GM19463 (cell line): ENCODE data around the gene DNM3.

Experiments used
- ATAC-seq: cut with Tn5 transposase; IDR thresholded peaks from one replicate; pipeline ENCODE4 v1.9.1; 2021; ENCODE audit warnings: mild to moderate bottlenecking, moderate library complexity; ENCODE audit not compliant: unreplicated experiment

The DNM3 gene

DNA sequence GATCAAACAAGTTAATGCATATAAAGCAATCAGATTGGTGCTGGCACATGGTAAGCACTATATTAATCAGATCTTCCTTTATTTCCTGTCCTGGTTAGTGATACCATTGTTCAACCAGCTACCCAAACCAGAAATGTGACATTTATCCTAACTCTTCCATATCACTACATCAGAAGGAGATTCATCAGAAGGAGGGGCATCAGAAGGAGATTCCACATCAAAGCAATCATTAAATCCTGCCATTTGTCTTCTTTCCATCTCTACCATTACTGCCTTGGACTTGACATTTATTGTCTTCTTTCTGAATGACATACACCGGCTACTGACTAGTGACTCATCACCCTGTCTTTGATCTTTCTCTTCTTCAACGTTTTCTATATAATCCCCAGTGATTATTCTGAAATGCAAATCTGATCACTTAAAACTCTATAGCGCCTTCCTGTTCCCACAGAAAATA is 75.0 kb downstream of the DNM3 start:
- ATAC-seq = no peak

DNA sequence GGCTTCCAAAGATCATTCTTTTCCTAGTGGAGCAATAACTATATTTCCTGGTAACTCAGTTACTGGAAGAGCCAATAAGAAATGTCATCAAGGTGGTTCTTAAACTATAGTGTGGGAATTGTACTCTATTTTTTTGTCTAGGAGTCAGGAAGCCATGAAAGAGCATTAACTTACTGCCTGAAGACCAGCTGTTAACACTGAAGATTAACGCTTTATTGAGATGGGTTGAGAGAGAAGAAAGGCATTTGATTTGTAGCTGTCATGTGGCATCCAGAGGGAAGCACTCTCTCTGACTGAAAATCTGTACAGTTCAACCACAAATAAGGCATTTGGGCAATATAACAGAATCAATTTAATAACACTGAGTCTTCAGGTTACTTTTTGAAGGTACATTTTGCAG is 76.0 kb downstream of the DNM3 start:
- ATAC-seq = no peak

DNA sequence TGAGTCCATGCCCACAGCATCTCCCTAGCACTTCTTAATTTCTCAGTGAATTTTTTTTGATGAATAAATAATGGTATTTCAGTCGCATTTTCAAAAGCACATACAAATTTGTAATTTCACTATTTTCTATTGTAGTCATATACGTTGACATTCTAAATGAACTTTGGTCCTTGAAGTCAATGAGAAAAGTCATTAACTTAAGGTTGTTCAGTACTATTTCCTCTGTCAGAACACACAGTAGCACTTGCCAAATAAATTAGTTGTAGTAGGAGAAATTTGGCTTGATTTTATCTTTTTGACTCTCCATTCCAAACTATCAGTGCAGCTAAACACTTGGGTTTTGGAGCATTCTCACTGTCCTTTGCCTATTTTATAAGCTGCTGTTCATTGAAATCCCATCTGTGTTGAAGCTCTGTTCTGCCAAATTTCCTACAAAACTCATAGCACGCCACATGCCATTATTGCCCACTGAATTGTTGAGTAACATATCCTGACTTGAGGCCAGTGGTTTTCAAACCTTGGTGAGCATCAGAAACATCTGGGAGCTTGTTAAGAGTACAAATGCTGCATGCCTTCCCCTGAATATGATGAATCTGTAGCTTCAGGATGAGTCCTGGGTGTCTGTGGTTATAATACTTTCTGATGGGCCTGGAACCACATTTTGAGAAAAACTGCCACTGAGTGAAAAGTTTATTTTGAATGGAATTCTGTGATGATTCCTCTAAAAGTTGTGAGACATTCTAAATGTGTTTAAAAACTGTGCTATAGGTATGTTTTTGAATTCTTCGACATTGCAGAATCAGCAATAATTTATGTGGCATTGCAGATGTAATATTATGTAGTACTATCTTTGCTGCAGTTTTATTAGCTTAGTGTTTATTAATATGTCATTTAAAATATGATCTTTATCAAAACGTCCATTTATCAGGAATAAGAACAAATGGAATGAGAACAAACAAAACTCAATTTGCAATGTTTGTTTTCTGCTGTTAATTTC is 78.9 kb downstream of the DNM3 start:
- ATAC-seq = no peak

DNA sequence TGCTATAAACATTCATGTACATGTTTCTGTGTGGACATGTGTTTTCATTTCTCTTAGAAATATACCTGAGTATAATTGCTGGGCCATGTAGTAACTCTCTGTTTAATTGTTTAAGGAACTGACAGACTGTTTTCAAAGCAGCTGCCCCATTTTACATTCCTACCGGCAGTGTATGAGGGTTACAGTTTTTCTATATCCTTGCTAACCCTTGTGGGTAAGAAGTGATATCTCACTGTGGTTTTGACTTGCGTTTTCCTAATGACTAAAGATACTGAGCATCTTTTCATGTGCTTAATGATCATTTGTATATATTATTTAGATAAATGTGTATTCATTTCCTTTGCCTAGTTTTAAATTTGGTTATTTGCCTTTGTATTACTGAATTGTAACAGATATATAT is 81.7 kb downstream of the DNM3 start:
- no peak for ATAC-seq

DNA sequence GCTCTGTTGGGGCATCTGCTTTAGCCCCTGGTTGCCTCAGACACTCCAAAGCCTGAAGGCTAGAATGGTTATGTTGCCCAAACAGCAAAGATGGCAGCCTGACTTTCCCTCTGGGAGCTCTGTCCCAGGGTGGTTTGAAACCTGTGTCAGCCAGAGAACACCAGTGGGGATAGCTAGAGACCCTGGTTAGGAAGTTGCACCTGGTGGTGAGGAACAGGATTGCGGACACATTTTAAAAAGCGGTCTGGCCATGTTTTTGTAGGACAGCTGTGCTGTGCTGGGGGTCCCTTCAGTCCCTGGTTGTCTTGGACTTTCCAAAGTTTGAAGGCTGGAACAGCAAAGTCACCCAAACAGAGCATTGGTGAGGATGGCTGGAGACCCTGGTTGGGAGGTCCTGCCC is 87.8 kb downstream of the DNM3 start:
- no peak for ATAC-seq

DNA sequence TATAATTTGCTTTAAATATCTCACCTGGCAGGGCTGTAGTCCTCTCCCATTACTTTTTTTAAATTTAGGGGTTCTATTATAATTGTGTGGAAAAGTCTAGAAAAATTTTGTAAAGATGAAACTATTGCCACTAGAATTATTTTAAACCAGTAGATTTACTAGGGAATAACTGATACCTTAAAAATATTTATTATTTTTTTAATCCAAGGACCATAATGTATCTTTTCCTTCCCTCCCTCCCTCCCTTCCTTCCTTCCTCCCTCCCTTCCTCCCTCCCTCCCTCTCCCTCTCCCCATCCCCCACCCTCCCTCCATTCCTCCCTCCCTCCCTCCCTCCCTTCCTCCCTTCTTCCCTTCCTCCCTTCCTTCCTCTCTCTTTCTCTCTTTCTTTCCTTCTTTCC is 90.5 kb downstream of the DNM3 start:
- no peak for ATAC-seq

DNA sequence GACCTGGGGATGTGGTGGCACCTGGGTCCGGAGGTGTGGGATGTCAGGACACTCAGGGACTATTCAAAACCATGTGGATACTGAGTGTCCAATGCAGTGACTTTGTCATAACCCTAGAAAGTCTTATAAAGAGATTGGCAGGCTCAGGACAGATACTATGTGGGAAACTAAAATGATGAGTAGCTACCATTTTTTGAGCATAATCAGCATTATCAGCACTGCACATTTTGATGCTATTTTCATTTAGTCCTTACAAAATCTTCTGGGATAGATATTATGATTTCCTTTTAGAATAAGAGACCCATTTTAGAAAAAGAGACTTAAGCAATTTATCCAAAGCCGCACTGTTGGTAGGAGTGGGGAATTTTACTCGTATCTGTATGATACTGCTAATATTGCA is 93.4 kb downstream of the DNM3 start:
- ATAC-seq = no peak

DNA sequence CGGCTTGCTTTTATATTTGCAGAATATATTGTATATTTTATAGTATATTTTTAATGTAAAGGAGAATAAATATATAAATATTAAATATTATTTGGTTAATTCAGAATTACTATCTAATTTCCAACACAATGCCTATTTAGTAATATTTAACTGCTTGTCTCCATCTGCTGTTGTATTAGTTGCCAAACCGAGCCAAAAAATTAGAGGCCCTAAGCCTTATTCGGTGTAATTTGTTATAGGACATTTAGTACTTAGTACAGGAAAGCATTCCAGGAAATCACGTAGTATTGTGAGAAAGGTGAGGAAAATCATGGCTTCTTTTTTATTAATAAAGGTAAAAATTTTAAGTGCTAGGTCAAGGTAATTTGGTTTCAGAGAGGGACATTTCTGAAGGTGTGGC is 93.8 kb downstream of the DNM3 start:
- ATAC-seq = no peak

DNA sequence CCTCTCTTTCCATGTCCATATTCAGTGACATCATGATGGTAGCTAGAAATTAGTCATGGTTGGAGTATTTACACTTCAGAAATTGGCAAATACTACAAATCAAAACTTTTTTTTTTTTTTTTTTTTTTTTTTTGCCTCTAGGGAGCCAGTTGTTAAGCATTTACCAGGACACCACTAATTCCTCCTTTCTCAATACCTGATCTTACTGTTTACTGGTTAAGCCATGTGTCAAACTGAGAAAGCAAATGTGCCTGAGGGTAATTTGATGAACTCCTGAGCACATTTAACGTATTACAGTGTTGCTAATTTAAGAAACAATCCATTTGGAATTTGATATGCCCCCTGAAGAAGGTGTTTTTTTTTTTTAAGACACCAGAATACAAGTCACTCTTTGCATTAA is 94.4 kb downstream of the DNM3 start:
- no peak for ATAC-seq

DNA sequence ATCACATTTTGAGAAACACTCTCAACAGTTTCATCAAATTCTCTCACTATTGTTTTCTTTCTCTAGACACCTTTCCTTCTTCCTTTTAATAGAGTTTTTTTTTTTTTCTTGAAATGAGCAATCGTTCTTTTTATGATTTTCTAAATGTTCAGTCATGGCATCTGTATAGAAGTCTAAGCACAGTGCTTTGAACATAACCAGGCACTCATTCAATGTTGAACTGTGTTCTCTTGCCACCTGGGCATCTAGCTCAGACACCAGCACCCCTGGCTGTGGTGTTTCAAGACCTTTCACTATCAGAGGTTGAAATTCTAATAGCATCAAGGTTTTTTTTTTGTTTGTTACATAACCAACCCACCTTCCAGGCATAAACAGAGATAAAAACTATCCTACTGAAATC is 96.6 kb downstream of the DNM3 start:
- no peak for ATAC-seq

DNA sequence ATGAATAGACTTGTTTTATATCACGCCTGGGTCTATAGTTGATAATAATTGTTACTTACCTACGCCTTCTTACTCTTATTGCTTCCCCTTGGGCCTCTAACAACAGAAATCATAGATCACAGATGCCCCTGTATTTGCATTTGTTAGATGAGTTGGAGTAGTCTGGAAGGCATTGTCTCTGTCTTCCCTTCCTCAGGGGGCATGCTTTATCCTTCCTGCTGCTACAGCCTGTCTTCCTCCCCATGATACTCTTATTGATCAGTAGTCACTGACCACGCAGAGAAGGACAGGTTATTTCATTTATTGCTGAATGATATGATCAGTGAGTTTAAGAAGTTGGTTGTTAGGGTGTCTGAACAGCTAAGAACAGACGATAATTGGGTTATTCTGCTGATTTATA is 98.4 kb downstream of the DNM3 start:
- ATAC-seq = no peak

DNA sequence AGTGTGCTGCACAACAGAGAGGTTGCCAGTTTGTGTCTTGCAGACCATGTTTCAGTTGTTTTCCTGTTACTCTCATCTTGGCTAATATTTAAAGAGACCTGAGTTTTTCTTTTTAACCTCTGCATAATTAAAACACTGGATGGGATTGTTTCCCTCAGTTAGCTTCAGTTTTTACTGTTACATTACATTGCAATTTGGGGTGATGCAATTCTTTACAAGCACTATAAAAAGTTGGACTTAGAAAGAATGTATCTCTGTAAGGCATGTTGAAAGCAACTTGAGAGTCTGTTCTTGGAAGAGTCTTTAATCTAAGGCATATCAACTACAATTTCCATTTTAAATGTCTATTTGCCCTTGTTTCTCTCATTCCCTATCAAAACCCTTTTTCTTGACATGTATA is 99.1 kb downstream of the DNM3 start:
- ATAC-seq = no peak

DNA sequence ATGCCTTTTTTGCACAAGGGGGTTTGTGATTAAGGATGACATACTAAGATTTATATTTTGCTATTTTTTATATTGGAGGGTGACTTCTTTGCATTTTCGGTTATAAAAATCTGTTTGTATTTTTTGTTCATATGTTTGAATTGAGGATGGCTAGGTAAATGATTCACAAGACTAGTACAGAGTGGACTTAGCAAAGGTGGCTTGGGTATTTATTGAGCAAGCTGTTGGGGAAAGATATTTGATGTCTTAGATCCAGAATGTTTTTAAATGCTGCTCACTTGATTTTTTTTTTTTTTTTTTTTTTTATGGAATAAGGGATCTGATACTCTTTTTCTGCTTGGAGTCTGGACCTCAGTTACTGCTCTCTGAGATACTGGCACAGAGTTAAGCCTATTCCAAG is 100.6 kb downstream of the DNM3 start:
- ATAC-seq = no peak

DNA sequence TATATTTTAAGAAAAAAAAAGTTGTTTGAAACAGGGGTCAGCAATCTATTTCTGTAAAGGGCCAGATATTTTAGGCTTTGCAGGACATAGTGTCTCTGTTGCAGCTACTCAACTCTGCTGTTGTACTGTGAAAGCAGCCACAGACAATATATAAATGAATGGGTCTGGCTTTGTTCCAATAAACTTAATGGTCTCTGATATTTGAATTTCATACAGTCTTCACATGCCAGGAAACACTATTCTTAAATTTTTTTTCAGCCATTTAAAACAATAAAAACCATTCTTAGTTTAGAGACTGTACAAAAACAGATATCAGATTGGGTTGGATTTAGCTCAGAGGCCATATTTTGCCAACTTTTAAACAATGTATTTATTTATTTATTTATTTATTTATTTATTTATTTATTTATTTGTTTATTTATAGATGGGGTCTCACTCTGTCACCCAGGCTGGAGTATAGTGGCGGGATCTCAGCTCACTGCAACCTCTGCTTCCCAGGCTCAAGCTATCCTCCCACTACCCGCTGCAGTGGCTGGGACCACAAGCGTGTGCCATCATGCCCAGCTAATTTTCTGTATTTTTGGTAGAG is 102.8 kb downstream of the DNM3 start:
- ATAC-seq = no peak

DNA sequence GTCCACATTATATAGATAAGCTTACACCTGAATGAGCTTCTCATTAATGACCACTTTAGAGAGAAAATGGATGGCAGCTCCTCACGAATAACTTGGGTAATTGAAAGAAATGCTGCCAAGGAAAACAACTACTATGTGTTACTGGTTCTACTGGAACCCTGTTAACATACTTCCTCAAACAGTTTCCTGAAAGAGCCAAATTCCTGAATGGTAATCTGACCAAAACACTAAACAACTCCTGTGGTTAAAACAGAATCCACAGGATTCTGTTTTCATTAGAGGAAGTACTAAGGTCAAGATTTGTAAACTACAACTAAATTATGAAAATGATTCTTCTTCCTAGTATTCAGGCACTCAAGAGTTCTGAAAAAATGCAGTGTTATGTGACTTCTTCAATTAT is 107.2 kb downstream of the DNM3 start:
- no peak for ATAC-seq

DNA sequence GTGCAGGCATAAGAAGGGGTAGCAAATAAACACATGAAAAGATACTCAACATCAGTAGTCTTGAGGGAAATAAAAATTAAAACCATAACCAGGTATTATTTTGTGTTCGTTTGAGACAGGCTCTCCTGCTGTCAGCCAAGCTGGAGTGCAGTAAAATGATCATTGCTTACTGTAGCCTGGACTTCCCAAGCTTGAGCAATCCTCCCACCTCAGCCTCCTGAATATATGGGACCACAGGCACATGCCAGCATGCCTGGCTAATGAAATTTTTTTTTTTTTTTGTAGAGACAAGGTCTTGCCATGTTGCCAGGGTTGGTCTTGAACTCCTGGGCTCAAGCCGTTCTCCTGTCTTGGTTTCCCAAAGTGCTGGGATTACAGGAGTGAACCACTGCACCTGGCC is 108.0 kb downstream of the DNM3 start:
- ATAC-seq = no peak

DNA sequence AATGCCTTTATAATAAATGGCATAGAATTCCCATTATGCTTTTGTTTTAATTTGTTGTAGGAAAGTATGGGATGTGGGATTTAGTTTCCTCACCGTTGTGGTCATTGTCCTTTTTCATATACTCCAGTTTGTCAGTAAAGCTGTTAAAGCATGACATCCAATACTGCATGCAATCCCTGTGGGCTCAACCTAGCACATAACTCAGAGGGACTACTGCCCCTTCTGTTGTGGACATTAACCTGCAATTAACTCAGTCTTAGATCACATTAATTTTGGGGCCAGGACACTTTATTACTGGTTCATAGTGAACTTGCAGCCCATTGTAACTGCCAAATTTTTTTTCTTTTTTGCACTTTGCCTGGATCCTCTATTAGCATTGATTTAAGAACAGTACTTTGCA is 112.5 kb downstream of the DNM3 start:
- ATAC-seq = no peak

DNA sequence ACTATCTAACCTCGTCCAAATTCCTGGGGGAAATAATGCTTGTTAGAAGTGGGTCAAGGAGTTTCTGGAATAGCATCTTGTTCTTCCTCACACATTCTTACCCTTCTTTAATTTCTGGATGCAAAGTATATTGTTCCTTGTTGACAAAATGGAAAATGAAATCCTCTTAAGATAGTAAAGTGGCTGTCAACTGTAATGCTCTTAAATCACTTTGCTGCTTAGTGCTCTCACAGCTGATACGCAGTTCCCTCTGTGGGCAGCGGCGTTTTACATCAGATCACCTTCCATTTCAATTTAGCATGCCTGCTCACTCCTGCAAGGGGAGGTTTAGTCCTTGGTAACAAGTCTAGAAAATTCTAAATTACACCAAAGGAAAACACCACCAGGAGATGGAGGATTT is 113.1 kb downstream of the DNM3 start:
- ATAC-seq = no peak

DNA sequence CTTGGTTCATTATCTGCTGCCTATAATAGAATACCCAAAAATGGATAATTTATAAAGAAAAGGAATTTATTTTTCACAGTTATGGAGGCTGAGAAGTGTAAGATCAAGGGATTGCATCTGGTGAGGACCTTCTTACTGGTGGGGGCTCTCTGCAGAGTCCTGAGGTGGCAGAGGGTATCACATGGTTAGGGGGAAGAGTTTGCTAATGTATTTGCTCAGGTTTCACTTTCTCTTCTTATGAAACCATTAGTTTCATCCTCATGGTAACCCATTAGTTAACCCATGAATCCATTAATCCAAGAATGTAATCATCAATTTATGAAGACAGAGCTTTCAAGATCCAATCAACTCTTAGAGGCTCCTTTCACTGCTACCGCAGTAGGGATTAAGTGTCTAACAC is 120.6 kb downstream of the DNM3 start:
- peak; percentile 73 for ATAC-seq

DNA sequence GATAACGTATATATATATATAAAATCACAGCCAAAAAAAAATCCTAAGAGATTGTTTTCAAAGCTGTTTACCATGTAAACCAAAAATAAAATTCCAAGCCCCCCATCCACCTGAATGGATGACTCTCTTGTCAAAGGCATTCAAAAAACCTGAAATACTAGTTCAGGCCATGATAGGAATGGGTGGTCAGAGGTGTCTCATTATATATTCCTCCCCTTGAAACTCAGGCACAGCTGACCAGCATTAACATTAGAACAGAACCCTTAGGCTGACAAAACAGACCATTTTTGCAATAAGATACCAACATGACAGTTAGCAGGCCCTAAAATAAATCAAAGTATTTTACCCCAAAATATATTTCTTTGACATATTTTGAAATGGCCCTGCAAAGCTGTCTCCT is 122.5 kb downstream of the DNM3 start:
- ATAC-seq = no peak

DNA sequence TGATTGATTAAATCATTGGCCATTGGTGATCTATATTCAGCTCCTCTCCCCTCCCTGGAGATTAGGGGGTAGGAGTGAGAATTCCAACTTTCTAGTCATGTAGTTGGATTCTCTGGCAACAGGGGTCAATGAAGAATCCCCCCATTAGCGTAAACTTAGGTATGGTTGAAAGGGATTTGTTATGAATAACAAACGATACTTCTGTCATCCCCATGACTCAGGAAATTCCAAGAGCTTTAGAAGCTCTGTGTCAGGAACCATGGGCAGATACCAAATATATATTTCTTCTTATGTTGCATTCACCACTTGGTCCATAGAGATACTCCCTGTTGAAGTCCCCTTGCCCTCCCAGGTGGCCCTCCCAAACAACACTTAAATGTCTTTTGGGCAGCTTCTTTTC is 124.5 kb downstream of the DNM3 start:
- ATAC-seq = no peak

DNA sequence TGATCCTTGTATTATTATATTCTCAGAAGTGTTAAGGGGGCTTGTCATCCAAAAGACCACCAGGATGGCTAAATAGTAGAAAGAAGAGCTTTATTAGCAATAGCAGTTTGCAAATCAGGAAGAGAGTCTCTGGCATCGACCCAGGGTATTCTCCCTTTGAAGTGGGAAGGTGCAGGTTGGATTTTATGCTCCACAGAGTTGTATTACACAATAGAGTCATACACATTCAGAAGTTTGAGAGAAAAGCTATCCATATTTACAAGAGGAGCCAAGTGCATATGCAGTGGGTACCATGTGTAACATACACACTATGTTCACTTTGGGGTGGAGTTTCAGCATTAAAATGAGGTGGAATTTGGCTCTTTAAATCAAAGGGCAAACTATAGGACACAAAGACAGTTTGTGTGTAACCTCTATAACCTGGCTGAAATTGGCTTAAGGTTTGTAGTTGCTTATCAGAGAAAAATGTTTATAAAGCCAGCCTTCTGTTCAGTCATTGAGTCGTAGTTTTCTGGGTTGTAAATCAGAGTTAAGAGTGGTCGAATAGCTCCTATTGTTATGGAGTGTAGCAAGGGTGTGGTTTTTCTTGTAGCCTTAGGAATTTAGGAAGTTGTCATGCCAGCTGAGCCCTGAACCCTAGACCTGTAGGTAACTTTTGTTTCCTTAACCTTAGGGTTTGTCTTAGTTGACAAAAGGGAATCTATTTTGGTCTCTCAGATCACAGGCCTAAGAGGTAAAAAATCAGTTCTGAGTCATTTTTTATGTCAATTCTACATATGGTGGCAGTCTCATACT is 125.3 kb downstream of the DNM3 start:
- no peak for ATAC-seq
